HL-60 (cell line): Measurements from ENCODE around the gene MOB2.
A peak's percentile ranks its signal among the peaks of the same experiment; 100 is the strongest.

Experiments
- DNase-seq, 2 experiments: peaks; one replicate each; pipeline ENCODE4 v3.0.0-alpha.2; 2010 to 2020; ENCODE audit warnings: low read depth in 1 of 2, low spot score in 1 of 2
- H3K27ac ChIP-seq: fragments of 250-450 bp; sonication (Bioruptor Pico); replicated peaks from 2 replicates; pipeline ENCODE4 v1.5.1; 2020; ENCODE audit warnings: mild to moderate bottlenecking, moderate library complexity
- H3K27me3 ChIP-seq: fragments of 250-450 bp; sonication (Bioruptor Pico); 2 replicates; pipeline ENCODE4 v1.5.1; 2021; ENCODE audit warnings: mild to moderate bottlenecking, moderate library complexity; ENCODE audit not compliant: insufficient read depth, poor library complexity, severe bottlenecking
- H3K4me3 ChIP-seq: replicated peaks from 2 replicates; pipeline ENCODE4 v1.5.1; 2011; ENCODE audit warnings: mild to moderate bottlenecking, control low read depth, low read length; ENCODE audit not compliant: insufficient read depth
- CTCF ChIP-seq: IDR thresholded peaks from one replicate; pipeline ENCODE4 v1.5.1; 2011; ENCODE audit warnings: low read length, control low read depth, inconsistent platforms; ENCODE audit not compliant: insufficient read depth
- GABPA ChIP-seq: IDR thresholded peaks from 2 replicates; pipeline ENCODE4 v1.6.1; 2012; ENCODE audit warnings: low read depth
- POLR2AphosphoS5 ChIP-seq: IDR thresholded peaks from 2 replicates; pipeline ENCODE4 v1.6.1; 2012; ENCODE audit warnings: low read depth
- REST ChIP-seq: IDR thresholded peaks from 2 replicates; pipeline ENCODE4 v1.6.1; 2012; ENCODE audit warnings: low read depth; ENCODE audit not compliant: insufficient replicate concordance
- SPI1 ChIP-seq: IDR thresholded peaks from 2 replicates; pipeline ENCODE4 v1.6.1; 2012; ENCODE audit warnings: low read depth, mild to moderate bottlenecking, borderline replicate concordance

The MOB2 gene

GRCh38 chr11:1520663-1521267 lies 34.2 kb upstream of the MOB2 start:
- no peak for TF ChIP-seq GABPA
- no peak for TF ChIP-seq REST
- no peak for TF ChIP-seq SPI1
- no peak for TF ChIP-seq POLR2AphosphoS5
- TF ChIP-seq CTCF = no peak
- DNase-seq = no peak
- no peak overlapping the region for H3K4me3 ChIP-seq
- H3K27ac ChIP-seq = no peak overlapping the region
- no peaks in the 10 kb centered on the region for H3K27me3 ChIP-seq

GRCh38 chr11:1520209-1520662 lies 33.7 kb upstream of the MOB2 start:
- H3K27ac ChIP-seq = no peak overlapping the region
- DNase-seq = no peak
- H3K27me3 ChIP-seq = no peaks in the 10 kb centered on the region
- no peak overlapping the region for H3K4me3 ChIP-seq
- TF ChIP-seq POLR2AphosphoS5 = no peak
- no peak for TF ChIP-seq CTCF
- no peak for TF ChIP-seq GABPA
- no peak for TF ChIP-seq REST
- TF ChIP-seq SPI1 = no peak

- no peak for DNase-seq
- Histone ChIP-seq H3K4me3 (no peak overlapping the region), H3K27me3 (no peaks in the 10 kb centered on the region), H3K27ac (no peak overlapping the region)
- peak; percentile 71 for TF ChIP-seq REST
- no peak for TF ChIP-seq GABPA
Measured at GRCh38 chr11:1519028-1520010, 32.7 kb upstream of the MOB2 start.
